K562 (cell line): ENCODE results near the gene UCN. TPM values are rescaled to one million over a fixed set of nuclear protein-coding genes. Genes with fewer than 3 reads are reported as not detected.

Source experiments
- FOXK2 ChIP-seq, 2 experiments: fragments of 450-650 bp; IDR thresholded peaks in 1 of 2; conservative IDR thresholded peaks in 1 of 2; 2 replicates each; pipeline ENCODE4 v1.6.1; 2016; ENCODE audit warnings: low read depth in 2 of 2, mild to moderate bottlenecking in 1 of 2
- GABPA ChIP-seq: fragments of 200-800 bp; sonication (Bioruptor generic); conservative IDR thresholded peaks from 2 replicates; pipeline ENCODE4 v1.6.1; 2016; ENCODE audit warnings: low read depth, missing genetic modification characterization, missing compliant biosample characterization
- U2AF1 ChIP-seq: fragments of 200-400 bp; formaldehyde crosslinking; optimal IDR thresholded peaks from 2 replicates; pipeline ENCODE3; 2017; ENCODE audit warnings: mild to moderate bottlenecking, low read depth, low read length, moderate library complexity
- polyA plus RNA-seq, 8 experiments: library from polyadenylated mRNA; depleted of rRNA in 4 of 8; stranded (reverse) in 5 of 8; unstranded in 3 of 8; fragments of >200 nt; fragmentation: Nextera tagmentation in 2 of 8; fragmentation: Illumina TruSeq in 1 of 8; extraction: Ambion mirVana in 2 of 8; extraction: Trizol in 1 of 8; gene quantifications; 2 replicates each; pipeline versions ENCODE4 v1.2.1 to v1.2.3, GENCODE V29; 2011 to 2014; ENCODE audit warnings: inconsistent platforms in 1 of 8, missing spikeins in 1 of 8
- total RNA-seq, 7 experiments: library from RNA; depleted of rRNA in 6 of 7; stranded (reverse); fragments of >200 nt in 6 of 7; fragmentation: Illumina TruSeq in 2 of 7; extraction: Trizol in 2 of 7; gene quantifications; 2 replicates each; pipeline versions ENCODE4 v1.2.1 to v1.2.3, GENCODE V29; 2011 to 2021; ENCODE audit warnings: low replicate concordance in 1 of 7
- TF ChIP-seq, protein P1 (sequence below): fragments of 250-450 bp; sonication (Bioruptor Pico); IDR thresholded peaks from 2 replicates; pipeline ENCODE4 v1.8.0; 2022; ENCODE audit warnings: inconsistent platforms
- TF ChIP-seq, protein P2 (sequence below): fragments of 450-650 bp; formaldehyde crosslinking; IDR thresholded peaks from 2 replicates; pipeline ENCODE4 v1.4.0; 2022; ENCODE audit warnings: mild to moderate bottlenecking, moderate library complexity
- TF ChIP-seq, protein P3 (sequence below): sonication (generic); formaldehyde crosslinking; IDR thresholded peaks from 2 replicates; pipeline ENCODE4 v1.8.1; 2023; ENCODE audit warnings: missing genetic modification reagents, mild to moderate bottlenecking, borderline replicate concordance
- TF ChIP-seq, protein P4 (sequence below), 2 experiments: fragments of 450-650 bp; IDR thresholded peaks; 2 replicates each; pipeline ENCODE4 v1.6.1; 2016; ENCODE audit warnings: mild to moderate bottlenecking in 2 of 2, borderline replicate concordance in 1 of 2, low read depth in 1 of 2, moderate library complexity in 1 of 2

The UCN gene
- total and polyA plus RNA-seq, 9 of the 15 experiments (the other 6 are each of a cell fraction or from before 2014, with no cell fraction given) = 0.10 to 2.7 (median 0.43) TPM

DNA sequence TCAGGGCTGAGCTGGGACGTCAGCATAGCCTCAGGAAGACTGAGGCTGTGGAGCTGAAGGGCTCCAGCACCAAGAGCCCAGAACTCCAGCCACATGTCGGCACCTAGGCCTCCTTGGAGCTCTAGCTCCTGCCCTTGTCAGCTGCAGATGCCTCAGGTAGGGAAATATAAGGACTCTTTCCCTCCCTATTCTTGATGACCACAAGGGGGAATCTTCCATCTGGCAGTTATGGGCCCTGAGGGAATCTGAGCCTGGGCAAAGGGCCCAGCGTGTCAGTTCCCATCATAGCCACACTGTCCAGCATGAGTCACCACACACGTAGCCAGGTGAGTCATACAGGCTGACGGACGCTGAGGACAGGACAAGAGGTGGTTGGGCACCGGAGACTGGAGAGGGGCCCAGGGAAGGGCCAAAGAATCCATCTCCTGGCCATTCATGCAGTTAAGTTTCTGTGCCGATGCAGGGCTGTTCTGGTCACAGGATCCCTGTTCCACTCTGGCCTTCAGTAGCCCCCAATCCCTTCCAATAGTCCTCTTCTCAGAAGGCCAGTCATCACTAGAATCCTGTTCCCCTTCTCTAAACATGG is 12.8 kb upstream of the UCN start (continued):
- TF ChIP-seq, protein P1, sequence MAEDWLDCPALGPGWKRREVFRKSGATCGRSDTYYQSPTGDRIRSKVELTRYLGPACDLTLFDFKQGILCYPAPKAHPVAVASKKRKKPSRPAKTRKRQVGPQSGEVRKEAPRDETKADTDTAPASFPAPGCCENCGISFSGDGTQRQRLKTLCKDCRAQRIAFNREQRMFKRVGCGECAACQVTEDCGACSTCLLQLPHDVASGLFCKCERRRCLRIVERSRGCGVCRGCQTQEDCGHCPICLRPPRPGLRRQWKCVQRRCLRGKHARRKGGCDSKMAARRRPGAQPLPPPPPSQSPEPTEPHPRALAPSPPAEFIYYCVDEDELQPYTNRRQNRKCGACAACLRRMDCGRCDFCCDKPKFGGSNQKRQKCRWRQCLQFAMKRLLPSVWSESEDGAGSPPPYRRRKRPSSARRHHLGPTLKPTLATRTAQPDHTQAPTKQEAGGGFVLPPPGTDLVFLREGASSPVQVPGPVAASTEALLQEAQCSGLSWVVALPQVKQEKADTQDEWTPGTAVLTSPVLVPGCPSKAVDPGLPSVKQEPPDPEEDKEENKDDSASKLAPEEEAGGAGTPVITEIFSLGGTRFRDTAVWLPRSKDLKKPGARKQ (CRISPR knock-in tag) = no peak
- TF ChIP-seq FOXK2 (conservative IDR thresholded peaks at IDR 0.05 in 1 of 2, IDR thresholded peaks at IDR 0.05 in 1 of 2; ENCODE audit: low read depth in 2 of 2) (0 out of 4 replicates have a peak, but pooled peaks of 1 of the 2 experiments have one; percentile 18), U2AF1 (no peak), GABPA (tag) (0 out of 2 replicates have a peak, but pooled peaks have one; percentile 19)
- TF ChIP-seq, protein P2, sequence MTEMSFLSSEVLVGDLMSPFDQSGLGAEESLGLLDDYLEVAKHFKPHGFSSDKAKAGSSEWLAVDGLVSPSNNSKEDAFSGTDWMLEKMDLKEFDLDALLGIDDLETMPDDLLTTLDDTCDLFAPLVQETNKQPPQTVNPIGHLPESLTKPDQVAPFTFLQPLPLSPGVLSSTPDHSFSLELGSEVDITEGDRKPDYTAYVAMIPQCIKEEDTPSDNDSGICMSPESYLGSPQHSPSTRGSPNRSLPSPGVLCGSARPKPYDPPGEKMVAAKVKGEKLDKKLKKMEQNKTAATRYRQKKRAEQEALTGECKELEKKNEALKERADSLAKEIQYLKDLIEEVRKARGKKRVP = no peak
- TF ChIP-seq, protein P3, sequence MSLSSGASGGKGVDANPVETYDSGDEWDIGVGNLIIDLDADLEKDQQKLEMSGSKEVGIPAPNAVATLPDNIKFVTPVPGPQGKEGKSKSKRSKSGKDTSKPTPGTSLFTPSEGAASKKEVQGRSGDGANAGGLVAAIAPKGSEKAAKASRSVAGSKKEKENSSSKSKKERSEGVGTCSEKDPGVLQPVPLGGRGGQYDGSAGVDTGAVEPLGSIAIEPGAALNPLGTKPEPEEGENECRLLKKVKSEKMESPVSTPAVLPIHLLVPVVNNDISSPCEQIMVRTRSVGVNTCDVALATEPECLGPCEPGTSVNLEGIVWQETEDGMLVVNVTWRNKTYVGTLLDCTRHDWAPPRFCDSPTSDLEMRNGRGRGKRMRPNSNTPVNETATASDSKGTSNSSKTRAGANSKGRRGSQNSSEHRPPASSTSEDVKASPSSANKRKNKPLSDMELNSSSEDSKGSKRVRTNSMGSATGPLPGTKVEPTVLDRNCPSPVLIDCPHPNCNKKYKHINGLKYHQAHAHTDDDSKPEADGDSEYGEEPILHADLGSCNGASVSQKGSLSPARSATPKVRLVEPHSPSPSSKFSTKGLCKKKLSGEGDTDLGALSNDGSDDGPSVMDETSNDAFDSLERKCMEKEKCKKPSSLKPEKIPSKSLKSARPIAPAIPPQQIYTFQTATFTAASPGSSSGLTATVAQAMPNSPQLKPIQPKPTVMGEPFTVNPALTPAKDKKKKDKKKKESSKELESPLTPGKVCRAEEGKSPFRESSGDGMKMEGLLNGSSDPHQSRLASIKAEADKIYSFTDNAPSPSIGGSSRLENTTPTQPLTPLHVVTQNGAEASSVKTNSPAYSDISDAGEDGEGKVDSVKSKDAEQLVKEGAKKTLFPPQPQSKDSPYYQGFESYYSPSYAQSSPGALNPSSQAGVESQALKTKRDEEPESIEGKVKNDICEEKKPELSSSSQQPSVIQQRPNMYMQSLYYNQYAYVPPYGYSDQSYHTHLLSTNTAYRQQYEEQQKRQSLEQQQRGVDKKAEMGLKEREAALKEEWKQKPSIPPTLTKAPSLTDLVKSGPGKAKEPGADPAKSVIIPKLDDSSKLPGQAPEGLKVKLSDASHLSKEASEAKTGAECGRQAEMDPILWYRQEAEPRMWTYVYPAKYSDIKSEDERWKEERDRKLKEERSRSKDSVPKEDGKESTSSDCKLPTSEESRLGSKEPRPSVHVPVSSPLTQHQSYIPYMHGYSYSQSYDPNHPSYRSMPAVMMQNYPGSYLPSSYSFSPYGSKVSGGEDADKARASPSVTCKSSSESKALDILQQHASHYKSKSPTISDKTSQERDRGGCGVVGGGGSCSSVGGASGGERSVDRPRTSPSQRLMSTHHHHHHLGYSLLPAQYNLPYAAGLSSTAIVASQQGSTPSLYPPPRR (CRISPR knock-in tag) = no peak
- TF ChIP-seq, protein P4, sequence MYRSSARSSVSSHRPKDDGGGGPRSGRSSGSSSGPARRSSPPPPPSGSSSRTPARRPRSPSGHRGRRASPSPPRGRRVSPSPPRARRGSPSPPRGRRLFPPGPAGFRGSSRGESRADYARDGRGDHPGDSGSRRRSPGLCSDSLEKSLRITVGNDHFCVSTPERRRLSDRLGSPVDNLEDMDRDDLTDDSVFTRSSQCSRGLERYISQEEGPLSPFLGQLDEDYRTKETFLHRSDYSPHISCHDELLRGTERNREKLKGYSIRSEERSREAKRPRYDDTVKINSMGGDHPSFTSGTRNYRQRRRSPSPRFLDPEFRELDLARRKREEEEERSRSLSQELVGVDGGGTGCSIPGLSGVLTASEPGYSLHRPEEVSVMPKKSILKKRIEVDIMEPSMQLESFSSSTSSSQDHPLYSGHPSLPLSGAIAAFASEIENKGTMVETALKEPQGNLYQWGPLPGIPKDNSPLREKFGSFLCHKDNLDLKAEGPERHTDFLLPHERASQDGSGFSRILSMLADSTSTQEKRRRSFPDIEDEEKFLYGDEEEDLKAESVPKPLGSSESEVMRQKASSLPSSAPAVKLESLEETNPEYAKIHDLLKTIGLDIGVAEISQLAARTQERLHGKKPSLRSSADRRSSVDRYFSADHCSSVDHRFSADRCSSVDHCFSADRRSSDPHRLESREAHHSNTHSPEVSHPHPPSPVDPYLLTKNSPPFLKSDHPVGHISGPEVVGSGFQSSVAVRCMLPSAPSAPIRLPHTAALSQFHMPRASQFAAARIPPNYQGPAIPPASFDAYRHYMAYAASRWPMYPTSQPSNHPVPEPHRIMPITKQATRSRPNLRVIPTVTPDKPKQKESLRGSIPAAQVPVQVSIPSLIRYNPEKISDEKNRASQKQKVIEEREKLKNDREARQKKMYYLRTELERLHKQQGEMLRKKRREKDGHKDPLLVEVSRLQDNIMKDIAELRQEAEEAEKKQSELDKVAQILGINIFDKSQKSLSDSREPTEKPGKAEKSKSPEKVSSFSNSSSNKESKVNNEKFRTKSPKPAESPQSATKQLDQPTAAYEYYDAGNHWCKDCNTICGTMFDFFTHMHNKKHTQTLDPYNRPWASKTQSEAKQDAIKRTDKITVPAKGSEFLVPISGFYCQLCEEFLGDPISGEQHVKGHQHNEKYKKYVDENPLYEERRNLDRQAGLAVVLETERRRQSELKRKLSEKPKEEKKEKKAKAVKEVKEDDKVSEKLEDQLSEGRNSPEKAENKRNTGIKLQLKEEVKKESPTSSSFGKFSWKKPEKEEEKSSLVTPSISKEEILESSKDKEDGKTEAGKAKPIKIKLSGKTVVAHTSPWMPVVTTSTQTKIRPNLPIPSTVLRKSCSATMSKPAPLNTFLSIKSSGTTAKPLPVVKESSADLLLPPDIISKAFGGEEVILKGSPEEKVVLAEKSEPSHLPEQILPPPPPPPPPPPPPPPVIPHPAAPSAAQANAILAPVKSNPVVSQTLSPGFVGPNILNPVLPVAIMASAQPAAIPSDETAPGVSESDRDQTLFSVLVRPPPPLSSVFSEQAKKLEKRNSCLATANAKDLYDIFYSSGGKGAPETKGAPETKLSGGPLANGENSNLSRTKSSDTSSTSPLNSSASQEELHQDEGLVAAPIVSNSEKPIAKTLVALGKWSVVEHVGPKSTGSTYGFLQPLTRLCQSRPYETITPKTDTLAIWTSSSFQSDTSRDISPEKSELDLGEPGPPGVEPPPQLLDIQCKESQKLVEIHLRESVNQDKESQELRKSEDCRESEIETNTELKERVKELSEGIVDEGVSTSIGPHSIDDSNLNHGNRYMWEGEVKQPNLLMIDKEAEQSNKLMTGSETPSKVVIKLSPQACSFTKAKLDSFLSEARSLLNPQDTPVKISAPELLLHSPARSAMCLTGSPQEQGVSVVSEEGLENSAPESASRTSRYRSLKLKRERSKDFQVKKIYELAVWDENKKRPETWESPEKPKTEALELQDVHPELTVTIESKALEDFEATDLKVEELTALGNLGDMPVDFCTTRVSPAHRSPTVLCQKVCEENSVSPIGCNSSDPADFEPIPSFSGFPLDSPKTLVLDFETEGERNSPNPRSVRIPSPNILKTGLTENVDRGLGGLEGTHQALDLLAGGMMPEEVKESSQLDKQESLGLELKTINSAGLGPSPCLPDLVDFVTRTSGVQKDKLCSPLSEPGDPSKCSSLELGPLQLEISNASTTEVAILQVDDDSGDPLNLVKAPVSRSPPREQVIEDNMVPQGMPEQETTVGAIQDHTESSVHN (IDR thresholded peaks at IDR 0.05; ENCODE audit: borderline replicate concordance in 1 of 2, low read depth in 1 of 2) = peak in 1 of 2 experiments; percentile 82; a peak in 2 of 4 replicates
